GM19463 (cell line): ENCODE results near the gene INSR.
"Not testable (repeated sequence)": the region's sequence is repeated elsewhere in the genome, so short reads cannot be mapped to it uniquely, and the experiment has no call there.

ENCODE experiments used
- ATAC-seq: cut with Tn5 transposase; IDR thresholded peaks from one replicate; pipeline ENCODE4 v1.9.1; 2021; ENCODE audit warnings: mild to moderate bottlenecking, moderate library complexity; ENCODE audit not compliant: unreplicated experiment

INSR gene

DNA sequence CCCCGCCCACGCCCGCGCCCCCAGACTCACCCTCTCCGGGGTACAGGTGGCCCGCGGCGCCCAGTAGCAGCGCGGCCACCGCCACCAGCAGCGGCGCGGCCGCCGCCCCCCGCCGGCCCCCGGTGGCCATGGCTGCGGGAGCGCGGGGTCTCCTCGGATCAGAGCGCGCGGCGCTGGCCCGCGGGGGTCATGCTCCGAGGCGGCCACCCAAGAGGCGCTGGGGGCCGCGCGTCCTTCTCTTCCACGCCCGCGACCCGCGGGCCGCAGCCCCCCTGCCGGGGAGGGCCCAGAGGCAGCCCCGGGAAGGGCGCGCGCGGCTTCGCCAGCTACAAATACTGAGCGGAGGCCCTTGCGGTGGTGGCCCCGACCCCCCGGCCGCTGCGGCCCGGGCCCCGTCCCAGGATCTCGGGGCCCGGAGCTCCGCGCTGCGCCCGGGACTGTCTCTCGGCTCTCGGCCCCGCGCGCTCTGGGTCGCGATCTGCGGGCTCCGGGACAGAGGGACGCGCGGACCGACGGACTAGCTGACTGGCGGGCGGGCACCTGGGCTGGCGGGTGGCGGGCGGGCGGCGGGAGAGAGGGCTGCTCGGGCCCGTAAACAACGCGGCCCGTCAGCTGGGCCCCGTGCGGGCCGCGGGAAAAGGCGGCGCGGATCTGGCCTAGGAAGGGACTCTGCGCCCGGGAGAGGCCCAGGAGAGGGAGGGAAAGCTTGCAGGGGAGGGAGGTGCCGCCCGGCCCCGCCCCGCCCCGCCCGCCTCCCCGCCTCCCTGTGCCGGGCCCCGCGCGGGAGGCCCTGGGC, at the start of gene INSR:
TSS of gene INSR (minus strand) at position 653 of the 796 bp plus-strand sequence. CDS start at position 130, 523 bp downstream.
- peak; percentile 84 for ATAC-seq

DNA sequence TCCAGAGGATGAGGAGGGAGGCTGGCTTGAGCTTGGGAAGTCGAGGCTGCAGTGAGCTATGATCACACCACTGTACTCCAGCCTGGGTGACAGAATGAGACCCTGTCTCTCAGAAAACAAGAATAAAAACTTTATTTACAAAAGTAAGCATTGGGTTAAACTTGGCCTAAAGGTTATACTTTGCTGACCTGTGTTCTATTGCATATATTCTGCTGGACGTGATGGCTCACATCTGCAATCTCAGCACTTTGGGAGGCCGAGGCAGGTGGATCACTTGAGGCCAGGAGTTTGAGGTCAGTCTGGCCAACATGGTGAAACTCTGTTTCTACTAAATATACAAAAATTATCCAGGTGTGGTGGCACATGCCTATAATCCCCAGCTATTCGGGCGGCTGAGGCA, 47.9 kb upstream of the INSR start:
- ATAC-seq: no peak

DNA sequence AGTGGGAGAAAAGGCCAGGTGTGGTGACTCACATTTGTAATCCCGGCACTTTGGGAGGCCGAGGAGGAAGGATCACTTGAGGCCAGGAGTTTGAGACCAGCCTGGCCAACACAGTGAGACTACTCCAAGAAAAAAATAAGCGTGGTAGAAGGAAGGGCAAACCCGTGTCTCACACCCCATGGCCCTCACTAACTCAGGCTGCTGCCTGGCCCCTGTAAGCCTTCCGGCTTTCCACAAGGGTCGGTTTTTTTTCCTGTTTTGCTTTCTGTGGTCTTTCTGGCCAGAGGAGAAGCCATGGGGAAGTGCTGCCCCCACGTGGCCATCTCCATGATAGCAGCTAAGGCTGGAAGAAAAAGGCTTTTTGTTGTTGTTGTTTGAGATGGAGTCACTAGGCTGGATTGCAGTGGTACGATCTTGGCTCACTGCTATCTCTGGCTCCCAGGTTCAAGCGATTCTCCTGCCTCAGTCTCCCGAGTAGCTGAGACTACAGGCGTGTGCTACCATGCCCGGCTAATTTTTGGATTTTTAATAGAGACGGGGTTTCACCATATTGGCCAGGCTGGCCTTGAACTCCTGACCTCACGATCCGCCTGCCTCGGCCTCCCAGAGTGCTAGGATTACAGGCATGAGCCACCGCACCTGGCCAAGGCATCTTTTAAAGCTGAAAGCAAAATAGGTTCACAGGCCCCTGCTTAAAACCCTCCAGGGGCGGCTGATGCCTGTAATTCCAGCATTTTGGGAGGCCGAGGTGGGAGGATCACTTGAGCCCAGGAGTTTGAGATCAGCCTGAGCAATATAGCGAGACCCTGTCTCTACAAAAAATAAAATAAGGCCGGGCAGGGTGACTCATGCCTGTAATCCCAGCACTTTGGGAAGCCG, 47.0 kb upstream of the INSR start:
- ATAC-seq: no peak

DNA sequence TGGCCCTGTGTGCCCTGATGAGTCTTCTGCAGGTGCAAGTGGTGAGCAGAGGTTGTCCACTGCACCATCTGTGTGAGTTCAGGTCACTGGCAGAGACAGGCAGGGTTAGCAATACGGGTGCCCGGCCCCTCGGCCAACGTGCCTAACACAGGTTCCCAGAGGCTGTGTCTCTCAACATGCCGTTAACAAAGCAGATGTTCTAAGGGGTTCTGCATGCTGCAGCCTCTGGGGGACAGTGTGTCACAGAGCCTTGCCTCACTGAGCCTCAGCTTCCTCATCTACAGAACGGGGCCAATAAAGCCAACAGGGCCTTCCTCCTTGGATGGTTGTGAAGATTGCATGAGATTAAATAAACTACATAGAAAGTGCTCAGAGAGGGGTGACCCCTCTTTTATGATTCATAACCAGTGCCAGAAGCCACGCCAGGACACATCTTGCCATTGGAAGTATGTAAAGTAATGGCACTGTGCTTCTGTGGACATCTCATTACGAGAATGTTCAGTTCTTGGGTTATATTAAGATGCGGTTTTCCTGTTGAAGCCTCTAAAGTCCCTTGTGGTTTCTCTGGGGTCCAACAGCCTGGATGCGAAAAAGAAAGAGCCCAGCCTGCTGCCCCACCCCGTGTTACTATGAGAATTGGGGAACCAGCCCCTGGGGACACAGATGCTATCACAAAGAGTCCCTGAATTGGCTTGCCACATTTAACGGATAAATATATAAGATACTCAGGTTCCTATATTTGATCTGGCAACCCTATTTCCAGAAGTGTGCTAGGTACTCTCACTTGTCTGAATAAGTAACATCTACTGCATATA, 43.4 kb upstream of the INSR start:
- ATAC-seq: peak; percentile 67

DNA sequence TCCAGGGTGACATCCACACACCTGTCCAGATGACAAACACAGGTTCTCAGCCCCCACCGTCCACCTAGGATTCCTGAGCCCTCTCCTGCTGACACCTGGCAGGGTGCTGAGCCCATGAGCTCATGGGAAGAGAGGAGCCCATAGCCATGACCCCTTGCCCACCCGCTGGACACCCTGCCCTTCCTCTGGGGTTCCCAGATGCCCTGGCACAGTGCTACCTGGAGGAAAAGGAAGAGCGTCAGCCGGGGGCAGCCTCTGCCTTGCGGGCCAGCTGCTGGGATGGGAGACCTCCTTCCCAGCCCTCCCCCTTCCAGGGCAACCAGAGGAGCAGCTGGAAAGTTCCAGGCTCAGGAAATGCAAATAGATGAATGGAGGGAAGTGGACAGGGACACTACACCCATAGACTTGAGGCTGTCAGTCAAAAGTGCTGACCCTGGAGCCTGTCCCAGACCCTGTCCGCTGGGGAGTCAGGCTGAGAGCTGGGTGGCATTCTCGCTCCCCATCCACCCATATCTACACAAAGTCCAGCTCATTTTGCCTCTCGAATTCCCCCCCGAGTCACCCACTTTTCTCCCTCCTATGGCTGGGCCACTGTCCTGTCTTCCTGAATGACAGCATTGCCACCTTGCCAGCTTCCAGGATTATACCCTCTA, 42.2 kb upstream of the INSR start:
- no peak for ATAC-seq

DNA sequence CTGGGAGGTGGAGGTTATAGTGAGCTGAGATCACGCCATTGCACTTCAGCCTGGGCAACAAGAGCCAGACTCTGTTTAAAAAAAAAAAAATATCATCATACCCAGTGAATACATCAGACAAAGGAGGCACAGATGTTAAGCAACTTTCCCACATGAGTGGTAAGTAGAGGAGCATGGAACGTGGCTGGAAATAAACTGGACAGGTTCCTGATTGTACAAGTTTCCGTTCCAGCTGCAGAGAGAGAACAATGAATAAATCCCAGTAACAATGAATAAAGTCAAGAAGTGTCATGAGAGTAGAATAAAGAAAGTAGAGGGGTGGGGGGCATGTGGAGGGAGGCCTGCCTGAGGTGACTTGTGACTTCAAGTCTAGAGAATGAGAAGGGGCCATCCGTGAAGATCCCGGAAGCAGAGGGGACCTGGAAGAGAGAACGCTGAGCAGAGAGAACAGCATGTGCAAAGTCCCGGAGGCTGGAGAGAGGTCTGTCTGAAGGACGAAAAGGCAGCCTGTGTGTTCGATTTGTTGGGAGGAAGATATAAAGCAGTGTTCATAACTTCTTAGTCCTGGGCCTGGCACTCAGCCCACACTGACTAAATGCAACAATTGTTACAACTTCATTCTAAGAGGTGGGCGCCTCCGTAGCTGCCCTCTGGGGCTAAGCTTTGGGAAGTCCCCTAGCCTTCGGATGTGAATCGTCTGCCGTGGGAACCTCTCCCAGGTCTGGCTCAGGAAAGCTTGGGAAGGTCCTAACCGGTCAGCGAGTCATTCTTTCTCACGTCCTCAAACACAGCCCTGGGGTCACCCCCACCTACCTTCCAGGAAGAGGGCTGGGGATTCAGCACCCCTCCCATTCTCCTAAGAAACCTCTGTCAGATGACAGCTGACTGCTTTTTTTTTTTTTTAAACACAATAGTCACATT, 39.2 kb upstream of the INSR start:
- ATAC-seq: no peak

DNA sequence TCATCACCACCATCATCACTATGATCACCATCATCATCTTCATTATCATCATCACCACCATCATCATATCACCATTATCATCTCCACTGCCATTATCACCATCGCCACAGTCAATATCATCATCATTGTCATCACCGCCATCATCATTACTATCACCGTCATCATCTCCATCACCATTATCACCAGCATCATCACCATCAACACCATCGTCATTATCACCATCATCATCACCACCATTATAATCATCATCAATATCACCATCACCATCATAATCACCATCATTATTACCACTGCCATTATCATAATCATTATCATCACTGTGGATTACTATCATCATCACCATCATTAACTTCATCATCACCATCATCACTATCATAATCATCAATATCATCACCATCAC, 37.2 kb upstream of the INSR start:
- no peak for ATAC-seq

DNA sequence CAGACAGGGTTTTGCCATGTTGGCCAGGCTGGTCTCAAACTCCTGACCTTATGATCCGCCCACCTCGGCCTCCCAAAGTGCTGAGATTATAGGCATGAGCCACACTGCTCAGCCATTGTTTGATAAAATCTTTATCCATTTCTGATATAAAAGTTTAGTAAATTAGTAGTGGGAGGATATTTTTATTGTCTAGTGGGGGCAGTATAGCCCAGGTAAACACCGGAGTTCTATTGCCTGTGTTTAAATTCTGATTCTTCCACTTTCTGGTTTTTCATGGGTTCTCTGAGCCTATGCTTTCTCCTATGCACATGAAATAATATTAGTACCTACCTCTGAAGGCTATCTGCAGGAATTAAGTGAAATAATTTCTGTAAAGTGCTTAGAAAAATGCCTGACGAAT, 34.4 kb upstream of the INSR start:
- no peak for ATAC-seq

DNA sequence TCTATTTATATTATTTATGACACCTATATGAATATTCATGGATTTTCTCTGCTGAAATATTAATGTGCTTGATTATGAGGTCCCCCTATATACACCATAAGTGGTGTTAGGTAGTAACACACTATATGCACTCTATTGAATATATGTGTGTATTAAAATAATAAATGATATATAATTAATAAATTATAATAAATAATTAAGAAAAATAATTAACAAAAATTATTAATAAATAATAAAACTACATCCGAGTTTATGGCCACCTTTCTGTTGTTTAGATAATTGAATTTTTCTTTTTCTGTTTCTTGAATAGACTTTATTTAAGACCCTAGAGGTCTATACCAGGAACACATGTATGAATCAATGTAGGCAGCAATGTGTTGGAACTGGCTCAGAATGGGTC, 33.6 kb upstream of the INSR start:
- ATAC-seq: no peak

DNA sequence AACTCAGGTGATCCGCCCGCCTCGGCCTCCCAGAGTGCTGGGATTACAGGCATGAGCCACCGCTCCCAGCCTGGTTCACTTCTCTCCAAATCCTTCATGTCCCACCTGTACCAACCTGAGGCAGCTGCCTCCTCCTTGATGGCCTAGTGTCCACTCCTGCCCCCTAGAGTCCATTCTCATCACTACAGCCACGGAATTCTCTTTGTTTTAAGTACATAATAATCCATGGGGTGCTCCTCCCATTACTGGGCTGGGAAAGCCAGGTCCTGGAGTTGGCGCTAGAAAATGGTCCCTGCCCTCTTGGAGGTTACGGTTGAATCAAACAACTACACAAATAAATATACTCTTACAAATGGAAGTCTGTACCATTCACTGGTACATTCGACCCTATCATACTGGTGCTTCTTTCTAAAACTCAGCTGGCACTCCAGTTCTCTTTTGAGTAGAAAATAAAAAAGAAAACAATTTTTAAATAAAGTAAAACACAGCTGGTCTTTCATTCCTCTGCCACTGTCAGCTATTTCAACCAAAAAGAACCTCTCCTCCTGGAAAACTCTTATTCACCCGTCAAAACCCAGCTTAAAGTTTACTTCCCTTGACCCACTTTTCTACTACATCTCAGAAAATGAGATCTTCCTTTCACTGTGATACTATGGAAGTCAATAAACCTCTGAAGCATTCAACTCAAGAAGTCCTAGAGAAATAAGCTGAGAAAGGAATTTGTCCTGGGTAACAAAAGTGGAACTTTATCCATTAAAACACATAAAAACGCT, 32.1 kb upstream of the INSR start:
- no peak for ATAC-seq

DNA sequence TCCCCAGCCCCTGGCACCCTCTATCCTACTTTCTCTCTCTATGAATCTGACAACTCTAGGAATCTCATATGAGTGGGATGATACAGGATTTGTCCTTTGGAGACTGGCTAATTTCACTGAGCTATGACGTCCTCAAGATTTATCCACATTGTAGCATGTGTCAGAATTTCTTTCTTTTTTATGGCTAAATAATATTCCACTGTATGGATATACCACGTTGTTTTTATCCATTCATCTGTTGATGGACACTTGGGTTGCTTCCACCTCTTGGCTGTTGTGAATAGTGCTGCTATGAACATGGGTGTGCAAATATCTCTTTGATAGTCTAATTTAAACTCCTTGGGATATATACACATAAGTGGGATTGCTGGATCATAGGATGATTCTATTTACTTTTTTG, 24.0 kb upstream of the INSR start:
- ATAC-seq: no peak

DNA sequence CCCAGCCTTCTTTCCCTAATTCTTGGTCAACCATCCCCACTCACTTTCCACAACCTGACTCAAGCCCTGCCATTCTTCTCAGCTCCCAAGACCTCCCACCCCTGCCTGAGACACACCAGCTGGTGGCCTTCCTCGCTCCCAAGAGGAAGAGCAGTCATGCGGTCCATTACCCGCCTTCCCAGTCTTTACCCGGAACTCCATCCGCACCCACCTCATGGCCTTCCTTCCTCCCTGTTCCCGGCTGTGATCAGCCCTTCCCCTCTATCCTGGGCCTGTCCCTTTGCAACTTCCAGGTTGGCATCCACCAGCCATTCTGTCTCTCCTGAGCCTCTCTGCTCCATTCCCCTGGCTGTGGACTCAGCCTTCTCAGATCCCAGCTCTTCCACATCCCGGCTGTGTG, 18.6 kb upstream of the INSR start:
- no peak for ATAC-seq

DNA sequence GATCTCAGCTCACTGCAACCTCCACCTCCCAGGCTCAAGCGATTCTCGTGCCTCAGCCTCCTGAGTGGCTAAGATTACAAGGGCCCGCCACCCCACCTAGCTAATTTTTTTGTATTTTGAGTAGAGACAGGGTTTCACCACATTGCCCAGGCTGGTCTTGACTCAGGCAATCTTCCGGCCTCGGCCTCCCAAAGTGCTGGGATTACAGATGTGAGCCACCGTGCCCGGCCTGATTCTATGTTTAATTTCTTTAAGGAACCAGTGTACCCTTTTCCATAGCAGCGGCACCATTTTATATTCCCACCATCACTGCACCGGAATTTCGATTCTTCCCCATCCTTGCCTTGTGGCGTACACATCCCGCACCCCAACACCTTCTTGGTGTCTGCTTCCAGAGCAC, 17.7 kb upstream of the INSR start:
- no peak for ATAC-seq

DNA sequence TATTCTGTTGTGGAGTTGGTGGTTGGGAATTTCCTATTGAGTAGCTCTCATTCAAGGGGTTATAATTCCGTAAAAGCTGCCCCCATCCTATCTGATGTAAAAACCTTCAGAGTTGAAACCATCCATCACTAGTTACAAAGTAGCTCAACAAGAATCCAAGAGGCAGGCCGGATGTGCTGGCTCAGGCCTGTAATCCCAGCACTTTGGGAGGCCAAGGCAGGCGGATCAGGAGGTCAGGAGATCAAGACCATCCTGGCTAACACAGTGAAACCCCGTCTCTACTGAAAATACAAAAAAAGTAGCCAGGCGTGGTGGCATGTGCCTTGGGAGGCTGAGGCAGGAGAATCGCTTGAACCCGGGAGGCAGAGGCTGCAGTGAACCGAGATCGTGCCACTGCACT, 14.1 kb upstream of the INSR start:
- ATAC-seq: not testable (repeated sequence)

DNA sequence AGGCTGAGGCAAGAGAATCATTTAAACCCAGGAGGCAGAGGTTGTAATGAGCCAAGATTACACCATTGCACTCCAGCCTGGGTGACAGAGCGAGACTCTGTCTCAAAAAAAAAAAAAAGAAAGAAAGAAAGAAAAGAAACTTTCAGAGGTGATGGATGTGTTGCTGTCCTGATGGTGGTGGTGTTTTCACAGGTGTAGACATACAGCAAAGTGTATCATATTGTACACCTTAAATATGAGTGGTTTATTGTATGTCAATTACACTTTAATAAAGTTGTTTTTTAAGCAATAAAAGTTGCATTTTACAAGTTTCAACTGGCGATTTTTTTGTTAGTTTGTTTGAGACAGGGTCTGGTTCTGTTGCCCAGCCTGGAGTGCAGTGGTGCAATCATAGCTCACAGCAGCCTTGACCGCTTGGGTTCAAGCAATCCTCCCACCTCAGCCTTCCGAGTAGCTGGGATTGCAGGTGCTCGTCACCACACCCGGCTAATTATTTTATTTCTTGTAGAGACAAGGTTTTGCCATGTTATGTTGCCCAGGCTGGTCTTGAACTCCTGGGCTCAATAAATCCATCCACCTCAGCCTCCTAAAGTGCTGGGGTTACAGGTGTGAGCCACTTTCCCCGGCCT, 13.5 kb upstream of the INSR start:
- ATAC-seq: no peak

DNA sequence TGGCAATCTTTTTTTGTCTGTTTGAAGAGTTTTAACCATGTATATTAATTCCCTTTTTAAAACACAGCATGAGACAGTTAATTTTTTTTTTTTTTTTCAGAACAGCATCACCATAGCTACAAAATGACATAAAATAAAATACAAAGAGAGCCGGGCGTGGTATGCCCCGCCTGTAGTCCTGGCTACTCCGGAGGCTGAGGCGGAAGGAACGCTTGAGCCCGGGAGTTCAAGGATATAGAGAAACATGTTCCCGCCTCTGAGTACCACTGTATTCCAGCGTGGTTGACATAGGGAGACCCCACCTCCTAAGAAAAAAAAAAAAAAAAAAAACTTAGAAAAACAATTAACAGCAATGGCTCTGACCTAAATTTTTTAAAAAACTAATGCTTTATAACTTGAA, 10.0 kb upstream of the INSR start:
- no peak for ATAC-seq

DNA sequence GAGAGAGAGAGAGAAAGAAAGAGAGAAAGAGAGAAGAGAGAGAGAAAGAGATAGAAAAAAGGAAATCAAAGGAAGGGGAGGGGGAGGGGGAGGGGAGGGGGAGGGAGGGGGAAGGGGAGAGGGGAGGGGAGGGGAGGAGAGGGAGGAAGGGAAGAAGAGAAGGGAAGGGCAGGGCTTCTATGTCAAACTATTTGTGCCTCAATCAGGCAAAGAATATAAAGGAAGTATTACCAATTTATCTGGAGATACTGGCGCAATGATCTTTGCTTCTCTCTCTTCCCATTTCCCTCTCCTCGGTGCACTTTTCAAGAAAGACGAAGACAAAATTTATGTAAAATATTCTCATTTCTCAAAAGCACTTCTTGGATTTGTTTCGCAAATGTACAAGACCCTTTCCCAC, 9.3 kb upstream of the INSR start:
- no peak for ATAC-seq

DNA sequence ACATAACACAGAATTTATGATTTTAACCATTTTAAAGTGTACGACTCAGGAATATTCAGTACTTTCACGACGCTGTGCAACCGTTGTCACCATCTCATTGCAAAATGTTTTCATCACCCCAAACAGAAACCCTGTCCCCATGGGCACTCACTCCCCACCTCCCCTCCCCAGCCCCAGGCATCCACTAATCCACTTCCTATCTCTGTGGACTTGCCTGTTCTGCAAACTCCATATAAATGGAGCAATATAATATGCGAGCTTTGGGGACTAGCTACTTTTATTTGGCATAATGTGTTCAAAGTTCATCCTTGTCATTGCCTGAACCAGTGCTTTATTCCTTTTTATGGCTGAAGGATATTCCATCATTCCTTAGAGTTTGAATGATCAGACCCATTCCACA, 7.3 kb upstream of the INSR start:
- ATAC-seq: no peak

DNA sequence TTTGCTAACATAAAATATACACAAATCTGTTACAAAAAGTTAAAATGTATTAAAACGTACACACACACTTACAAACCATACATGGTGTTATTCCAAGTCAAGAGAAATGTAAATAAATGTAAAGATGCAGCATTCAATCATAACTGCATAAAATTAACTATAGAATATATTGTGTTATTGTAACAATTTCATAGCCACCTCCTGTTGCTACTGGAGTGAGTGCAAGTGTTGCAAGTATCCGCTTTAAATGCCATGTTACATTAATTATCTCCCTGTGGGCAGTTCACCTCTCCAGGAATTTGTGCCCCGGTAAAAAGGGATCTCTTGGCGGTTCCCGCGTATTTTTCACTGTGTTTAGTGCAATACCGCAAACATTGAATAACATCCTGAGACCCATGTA, 3.5 kb upstream of the INSR start:
- no peak for ATAC-seq
